ENCODE measurements around the gene NSD2.

The NSD2 gene

DNA sequence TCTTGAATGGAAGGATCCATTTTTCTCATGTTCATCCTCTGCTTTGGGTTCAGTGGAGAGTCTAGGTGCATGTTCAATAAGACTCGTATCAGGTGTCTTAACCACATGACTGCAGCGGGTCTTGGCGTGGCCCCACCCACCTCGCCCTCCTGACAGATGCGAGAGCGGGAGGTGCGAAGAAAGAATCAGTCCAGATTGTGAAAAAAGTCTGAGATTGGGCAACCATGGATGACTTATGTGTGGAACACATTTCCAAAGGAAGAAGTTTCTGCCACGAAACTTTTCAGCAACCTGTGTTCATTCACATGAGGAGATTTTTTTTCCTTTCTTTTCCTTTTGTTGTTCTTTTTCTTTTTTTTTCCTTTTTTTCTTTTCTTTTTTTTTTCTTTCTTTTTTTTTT, 66.8 kb downstream of the NSD2 start:
- Histone ChIP-seq H3K27me3 (ENCODE audit: low read length) (no peaks in the 10 kb centered on the region), H3K4me2 (ENCODE audit: low read depth, low read length, poor library complexity, severe bottlenecking) (no peak overlapping the region)

DNA sequence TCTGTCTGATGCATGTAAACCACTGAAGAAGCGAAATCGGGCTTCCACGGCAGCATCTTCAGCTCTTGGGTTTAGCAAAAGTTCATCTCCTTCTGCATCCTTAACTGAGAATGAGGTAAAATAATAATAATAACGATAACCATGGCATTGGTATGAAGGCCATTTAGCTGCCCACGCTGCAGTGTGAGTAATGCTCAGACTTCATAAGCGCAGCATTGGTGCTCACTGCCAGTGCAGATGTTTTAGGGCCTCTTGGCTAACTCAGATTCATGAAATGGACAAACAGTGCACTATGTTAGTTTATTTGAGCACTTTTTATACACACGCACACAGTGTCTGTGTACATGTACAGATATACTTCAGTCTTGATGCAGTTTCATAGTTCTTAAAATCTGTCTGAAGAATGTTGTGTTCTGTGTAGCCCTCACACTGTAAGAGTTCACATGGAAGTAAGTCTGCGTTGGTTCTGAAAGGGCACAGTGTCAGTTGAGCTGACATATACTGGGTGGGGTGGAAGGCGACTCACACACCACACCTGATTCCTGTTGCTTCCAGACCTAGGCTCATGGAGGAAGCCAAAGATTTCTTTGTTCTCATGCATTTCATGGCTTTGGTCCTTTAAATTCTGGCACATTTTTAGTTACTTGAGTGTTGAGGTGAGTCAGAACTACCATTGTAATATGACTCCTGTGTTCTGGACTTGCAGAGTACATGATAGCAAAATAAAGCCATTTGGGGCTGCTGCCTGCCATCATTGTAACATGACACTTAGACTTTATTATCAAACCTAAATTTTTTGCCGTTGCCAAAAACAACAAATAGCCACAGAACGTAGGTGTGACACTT, 68.7 kb downstream of the NSD2 start:
- no peaks in the 10 kb centered on the region for H3F3A ChIP-seq (ENCODE audit: insufficient read depth)
- no peaks in the 10 kb centered on the region for H3K9me2 ChIP-seq (replicated peaks; ENCODE audit: insufficient read depth, low read length)
- H4K20me1 ChIP-seq (ENCODE audit: low read depth, low read length), result 0 out of 2 replicates have a peak, but pooled peaks cover 5% of the 10 kb centered on the region
- no peak overlapping the region for H2AFZ ChIP-seq (ENCODE audit: low read depth, low read length, severe bottlenecking)
- H3K79me2 ChIP-seq (ENCODE audit: insufficient read depth, low read length), result peaks cover 3% of the 10 kb centered on the region; the same call in 1 of the 2 replicates
- H3K27me3 ChIP-seq (ENCODE audit: low read length), result no peaks in the 10 kb centered on the region
- no peak overlapping the region for H3K4me2 ChIP-seq (ENCODE audit: low read depth, low read length, poor library complexity, severe bottlenecking)
- no peak overlapping the region for H3K4me3 ChIP-seq (ENCODE audit: insufficient read depth, low read length, poor library complexity, severe bottlenecking)
- H3K36me3 ChIP-seq (ENCODE audit: low read length), result peaks cover 48% of the 10 kb centered on the region
- no peaks in the 10 kb centered on the region for H3K9me3 ChIP-seq (ENCODE audit: insufficient read depth, low read length)
- no peak overlapping the region for H3K27ac ChIP-seq (ENCODE audit: low read depth, low read length)
- TF ChIP-seq, protein P1, sequence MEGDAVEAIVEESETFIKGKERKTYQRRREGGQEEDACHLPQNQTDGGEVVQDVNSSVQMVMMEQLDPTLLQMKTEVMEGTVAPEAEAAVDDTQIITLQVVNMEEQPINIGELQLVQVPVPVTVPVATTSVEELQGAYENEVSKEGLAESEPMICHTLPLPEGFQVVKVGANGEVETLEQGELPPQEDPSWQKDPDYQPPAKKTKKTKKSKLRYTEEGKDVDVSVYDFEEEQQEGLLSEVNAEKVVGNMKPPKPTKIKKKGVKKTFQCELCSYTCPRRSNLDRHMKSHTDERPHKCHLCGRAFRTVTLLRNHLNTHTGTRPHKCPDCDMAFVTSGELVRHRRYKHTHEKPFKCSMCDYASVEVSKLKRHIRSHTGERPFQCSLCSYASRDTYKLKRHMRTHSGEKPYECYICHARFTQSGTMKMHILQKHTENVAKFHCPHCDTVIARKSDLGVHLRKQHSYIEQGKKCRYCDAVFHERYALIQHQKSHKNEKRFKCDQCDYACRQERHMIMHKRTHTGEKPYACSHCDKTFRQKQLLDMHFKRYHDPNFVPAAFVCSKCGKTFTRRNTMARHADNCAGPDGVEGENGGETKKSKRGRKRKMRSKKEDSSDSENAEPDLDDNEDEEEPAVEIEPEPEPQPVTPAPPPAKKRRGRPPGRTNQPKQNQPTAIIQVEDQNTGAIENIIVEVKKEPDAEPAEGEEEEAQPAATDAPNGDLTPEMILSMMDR (IDR thresholded peaks at IDR 0.05; ENCODE audit: insufficient read depth, low read length, poor library complexity, severe bottlenecking), result no peak
- TF ChIP-seq EZH2phosphoT487 (conservative IDR thresholded peaks at IDR 0.05; ENCODE audit: low read length), result no peak
- no peak overlapping the region for H3K9ac ChIP-seq (ENCODE audit: low read length)

More for the DNA sequence above, 66.8 kb downstream of the NSD2 start:
- H3K9me3 ChIP-seq (ENCODE audit: insufficient read depth, low read length), result no peaks in the 10 kb centered on the region
- TF ChIP-seq, protein P1 (IDR thresholded peaks at IDR 0.05; ENCODE audit: insufficient read depth, low read length, poor library complexity, severe bottlenecking), result no peak
- TF ChIP-seq EZH2phosphoT487 (conservative IDR thresholded peaks at IDR 0.05; ENCODE audit: low read length), result no peak
- no peaks in the 10 kb centered on the region for H3K79me2 ChIP-seq (ENCODE audit: insufficient read depth, low read length)
- H3F3A ChIP-seq (ENCODE audit: insufficient read depth), result no peaks in the 10 kb centered on the region
- H2AFZ ChIP-seq (ENCODE audit: low read depth, low read length, severe bottlenecking), result no peak overlapping the region
- H4K20me1 ChIP-seq (ENCODE audit: low read depth, low read length), result 0 out of 2 replicates have a peak, but pooled peaks cover 5% of the 10 kb centered on the region
- H3K36me3 ChIP-seq (ENCODE audit: low read length), result peaks cover 43% of the 10 kb centered on the region
- no peaks in the 10 kb centered on the region for H3K9me2 ChIP-seq (replicated peaks; ENCODE audit: insufficient read depth, low read length)
- no peak overlapping the region for H3K9ac ChIP-seq (ENCODE audit: low read length)
- H3K27ac ChIP-seq (ENCODE audit: low read depth, low read length), result no peak overlapping the region
- H3K4me3 ChIP-seq (ENCODE audit: insufficient read depth, low read length, poor library complexity, severe bottlenecking), result no peak overlapping the region

DNA sequence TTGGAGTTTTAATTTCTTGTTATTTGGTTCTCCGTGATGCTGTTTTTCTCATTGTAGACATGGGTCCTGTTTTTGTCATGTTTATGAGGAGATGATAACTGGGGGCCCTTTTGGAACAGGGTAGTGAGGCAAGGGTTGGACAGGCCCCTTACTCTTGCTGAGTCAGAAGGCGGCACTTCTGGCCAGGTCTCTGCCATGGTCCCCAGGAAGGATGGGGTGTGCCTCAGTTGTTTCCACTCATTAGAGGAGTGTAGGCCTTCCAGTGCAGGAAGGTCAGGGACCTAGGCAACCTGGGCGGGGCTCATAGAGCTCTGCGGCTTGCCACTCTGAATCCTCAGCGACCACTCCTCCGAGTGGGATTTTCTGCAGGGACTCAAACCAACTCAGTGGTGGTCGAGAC, 69.4 kb downstream of the NSD2 start:
- no peak overlapping the region for H2AFZ ChIP-seq (ENCODE audit: low read depth, low read length, severe bottlenecking)
- no peak overlapping the region for H3K4me2 ChIP-seq (ENCODE audit: low read depth, low read length, poor library complexity, severe bottlenecking)
- peaks cover 3% of the 10 kb centered on the region; the same call in 1 of the 2 replicates for H3K79me2 ChIP-seq (ENCODE audit: insufficient read depth, low read length)
- no peaks in the 10 kb centered on the region for H3K27me3 ChIP-seq (ENCODE audit: low read length)
- TF ChIP-seq, protein P1 (IDR thresholded peaks at IDR 0.05; ENCODE audit: insufficient read depth, low read length, poor library complexity, severe bottlenecking), result no peak
- 0 out of 2 replicates have a peak, but pooled peaks cover 5% of the 10 kb centered on the region for H4K20me1 ChIP-seq (ENCODE audit: low read depth, low read length)
- H3K27ac ChIP-seq (ENCODE audit: low read depth, low read length), result no peak overlapping the region
- peaks cover 48% of the 10 kb centered on the region for H3K36me3 ChIP-seq (ENCODE audit: low read length)
- no peaks in the 10 kb centered on the region for H3F3A ChIP-seq (ENCODE audit: insufficient read depth)
- H3K9ac ChIP-seq (ENCODE audit: low read length), result no peak overlapping the region
- H3K4me3 ChIP-seq (ENCODE audit: insufficient read depth, low read length, poor library complexity, severe bottlenecking), result no peak overlapping the region
- H3K9me3 ChIP-seq (ENCODE audit: insufficient read depth, low read length), result no peaks in the 10 kb centered on the region
- no peaks in the 10 kb centered on the region for H3K9me2 ChIP-seq (replicated peaks; ENCODE audit: insufficient read depth, low read length)

Data from SU-DHL-6 (cell line).